HG03039 (cell line): ENCODE measurements around the gene GOLGB1.
"Not testable (repeated sequence)": the region's sequence is repeated elsewhere in the genome, so short reads cannot be mapped to it uniquely, and the experiment has no call there.

ENCODE experiments used
- ATAC-seq: cut with Tn5 transposase; IDR thresholded peaks from one replicate; pipeline ENCODE4 v1.9.1; 2021; ENCODE audit warnings: mild to moderate bottlenecking, moderate library complexity; ENCODE audit not compliant: unreplicated experiment

Gene GOLGB1

GRCh38 chr3:121749276-121750086 is at the start of gene GOLGB1:
Gene GOLGB1, minus strand, starts transcription at chr3:121749741. Its CDS starts 18,770 bp downstream, at chr3:121730971.
- peak; percentile 95 for ATAC-seq

DNA sequence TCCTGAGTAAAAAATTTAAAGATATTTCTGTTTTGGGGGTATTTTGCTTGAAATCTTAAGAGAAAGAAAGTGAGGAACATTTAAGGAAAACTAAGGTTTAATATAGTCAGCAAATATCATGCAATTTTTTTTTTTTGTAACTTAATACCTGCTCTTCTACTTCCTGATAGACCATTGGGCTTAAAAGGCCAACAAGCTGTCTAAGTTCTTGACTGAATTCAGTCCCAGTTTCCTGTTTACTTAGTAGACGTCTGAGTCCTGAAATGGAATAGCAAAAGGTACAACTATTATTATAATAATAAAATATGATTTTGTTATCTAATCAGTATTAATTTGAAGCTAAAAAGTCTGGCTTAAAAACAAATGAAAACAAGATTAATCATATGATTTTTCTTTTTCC is 47.4 kb upstream of the GOLGB1 start:
- ATAC-seq: no peak

DNA sequence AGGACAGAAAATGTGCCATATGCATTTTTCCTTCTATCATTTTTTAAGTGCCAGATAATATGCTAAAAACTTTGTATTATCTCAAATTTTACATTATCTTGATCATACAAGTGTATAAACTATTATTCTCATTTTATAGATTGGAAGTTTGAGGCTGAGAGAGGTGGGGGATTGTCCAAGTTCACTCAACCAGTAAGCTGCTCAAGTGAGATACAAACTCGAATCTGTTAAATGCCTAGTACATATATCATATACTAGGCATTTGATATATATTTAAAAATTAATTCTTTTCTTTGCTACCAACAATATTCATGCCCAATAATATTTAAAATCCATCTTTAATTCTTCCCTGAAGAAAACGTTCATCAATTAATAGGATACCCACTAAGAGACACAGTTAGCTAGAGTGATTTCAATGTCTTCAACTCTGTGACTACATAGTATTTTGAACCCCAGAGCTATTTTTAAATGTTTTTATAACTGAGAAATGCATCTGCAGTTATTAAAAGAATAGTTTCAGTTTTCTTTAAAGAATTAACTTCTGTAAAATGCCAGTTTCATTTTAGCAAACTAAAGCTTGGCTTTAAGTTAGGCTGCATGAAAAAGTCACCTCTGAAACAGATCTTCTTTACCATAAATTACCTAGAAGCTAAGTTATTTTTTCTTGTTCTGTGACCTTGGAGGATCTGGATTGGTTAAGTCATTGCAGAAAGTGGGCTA is 44.9 kb upstream of the GOLGB1 start:
- ATAC-seq: no peak

DNA sequence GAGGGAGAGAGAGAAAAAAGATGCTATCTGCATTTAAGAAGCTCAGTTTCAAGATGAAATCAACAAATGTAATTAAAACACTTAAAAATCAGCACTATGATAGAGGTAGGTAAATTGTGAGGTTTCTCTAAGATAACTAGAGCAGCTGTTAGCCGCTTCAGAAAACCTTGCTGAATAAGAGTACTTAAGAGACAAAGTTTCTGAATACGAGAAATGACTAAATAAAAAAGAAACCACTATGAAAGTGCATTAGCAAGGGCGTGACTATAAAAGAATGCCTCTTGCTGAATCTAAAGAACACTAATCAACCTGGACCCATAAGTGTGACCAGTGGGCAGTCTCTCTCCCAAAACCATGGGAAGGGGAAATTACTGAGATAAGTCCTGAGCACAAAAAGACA is 43.5 kb upstream of the GOLGB1 start:
- ATAC-seq: no peak

- no peak for ATAC-seq
These were observed 36.9 kb upstream of the GOLGB1 start for GRCh38 chr3:121786485-121786884.

GRCh38 chr3:121782784-121783183 is 33.2 kb upstream of the GOLGB1 start:
- ATAC-seq: not testable (repeated sequence)

GRCh38 chr3:121781611-121782010 is 32.1 kb upstream of the GOLGB1 start:
- ATAC-seq: no peak

DNA sequence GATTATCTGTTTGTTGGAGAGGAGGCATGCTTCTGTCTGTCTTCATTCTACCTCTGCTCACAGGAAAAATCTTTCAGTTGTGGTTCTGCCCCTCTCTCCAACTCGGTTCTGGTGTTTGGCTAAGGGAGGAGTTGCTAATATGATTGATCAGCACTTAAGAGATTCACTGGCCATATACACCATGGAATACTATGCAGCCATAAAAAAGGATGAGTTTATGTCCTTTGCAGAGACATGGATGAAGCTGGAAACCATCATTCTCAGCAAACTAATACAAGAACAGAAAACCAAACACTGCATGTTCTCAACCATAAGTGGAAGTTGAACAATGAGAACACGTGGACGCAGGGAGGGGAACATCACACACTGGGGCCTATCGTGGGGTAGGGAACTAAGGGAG is 25.6 kb upstream of the GOLGB1 start:
- ATAC-seq: not testable (repeated sequence)

GRCh38 chr3:121769246-121769645 is 19.7 kb upstream of the GOLGB1 start:
- no peak for ATAC-seq

DNA sequence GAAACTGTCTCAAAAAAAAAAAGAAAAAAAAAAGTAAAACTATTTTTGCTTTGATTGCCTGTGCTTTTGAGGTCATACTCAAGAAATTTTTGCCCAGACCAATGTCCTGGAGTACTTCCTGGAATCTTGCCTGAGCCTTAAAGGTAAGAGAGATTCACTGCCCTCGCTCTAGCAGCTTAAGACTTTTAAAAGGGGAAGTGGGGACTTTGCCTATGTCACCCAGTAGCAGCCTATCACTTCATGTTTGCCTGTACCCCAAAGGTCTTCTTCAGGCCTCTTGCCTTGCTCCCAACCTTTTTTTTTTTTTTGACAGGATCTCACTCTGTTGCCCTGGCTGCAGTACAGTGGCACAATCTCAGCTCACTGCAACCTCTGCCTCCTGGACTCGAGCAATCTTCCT is 18.9 kb upstream of the GOLGB1 start:
- ATAC-seq: no peak

GRCh38 chr3:121759541-121760202 is 10.1 kb upstream of the GOLGB1 start:
- no peak for ATAC-seq

GRCh38 chr3:121758727-121759450 is 9.3 kb upstream of the GOLGB1 start:
- no peak for ATAC-seq

GRCh38 chr3:121757812-121758545 is 8.4 kb upstream of the GOLGB1 start:
- ATAC-seq: no peak

- ATAC-seq: no peak
These were observed 7.7 kb upstream of the GOLGB1 start for GRCh38 chr3:121757087-121757811.

- no peak for ATAC-seq
These were observed 3.2 kb upstream of the GOLGB1 start for GRCh38 chr3:121752772-121753171.

GRCh38 chr3:121752261-121752660 is 2.7 kb upstream of the GOLGB1 start:
- no peak for ATAC-seq

- ATAC-seq: no peak
These were observed 510 bp upstream of the GOLGB1 start for GRCh38 chr3:121750087-121750415.

- peak; percentile 18 for ATAC-seq
These were observed 763 bp downstream of the GOLGB1 start for GRCh38 chr3:121748680-121749275.

DNA sequence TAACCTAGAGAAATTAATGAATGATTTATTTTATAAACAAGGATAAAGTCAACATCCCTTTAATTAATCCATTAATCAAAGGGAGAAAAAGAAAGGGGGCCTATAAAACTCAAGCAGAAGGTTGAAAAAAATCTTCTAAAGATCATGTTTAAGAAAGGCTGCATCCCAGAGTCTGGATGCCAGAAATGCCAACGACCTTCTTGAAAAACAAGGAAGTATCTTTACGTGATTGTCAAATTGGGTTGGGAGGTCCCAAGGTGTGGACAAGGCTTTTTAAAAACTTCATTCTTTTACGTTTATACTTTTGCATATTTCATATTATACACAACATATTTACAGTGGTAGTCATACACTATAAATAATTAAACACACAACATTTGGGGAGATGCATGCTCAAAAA is 1.6 kb downstream of the GOLGB1 start:
- no peak for ATAC-seq
